ENCODE results near the gene PTPRM.

The PTPRM gene

DNA sequence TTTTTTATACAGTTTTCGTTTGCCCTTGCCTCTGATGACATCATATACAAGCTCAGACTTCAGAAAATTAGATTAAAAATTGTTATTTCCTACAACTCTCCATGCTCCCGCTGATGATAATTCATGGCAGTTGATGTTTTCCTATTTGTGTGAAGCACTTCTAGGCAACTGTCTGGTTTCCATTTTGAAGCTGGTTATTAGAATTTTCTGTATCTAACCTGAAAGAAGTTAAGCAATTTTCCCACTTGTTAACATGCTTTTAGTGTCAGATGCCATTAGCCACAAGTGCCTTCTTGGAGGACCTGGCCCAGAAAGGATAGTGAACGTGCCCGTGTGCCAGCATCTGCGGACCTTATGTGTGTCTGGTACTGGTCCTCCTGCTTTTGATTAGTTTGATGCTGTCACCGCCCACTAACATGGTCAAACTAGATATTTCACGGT lies 694.6 kb downstream of the PTPRM start:
- DNase-seq, result no peak

DNA sequence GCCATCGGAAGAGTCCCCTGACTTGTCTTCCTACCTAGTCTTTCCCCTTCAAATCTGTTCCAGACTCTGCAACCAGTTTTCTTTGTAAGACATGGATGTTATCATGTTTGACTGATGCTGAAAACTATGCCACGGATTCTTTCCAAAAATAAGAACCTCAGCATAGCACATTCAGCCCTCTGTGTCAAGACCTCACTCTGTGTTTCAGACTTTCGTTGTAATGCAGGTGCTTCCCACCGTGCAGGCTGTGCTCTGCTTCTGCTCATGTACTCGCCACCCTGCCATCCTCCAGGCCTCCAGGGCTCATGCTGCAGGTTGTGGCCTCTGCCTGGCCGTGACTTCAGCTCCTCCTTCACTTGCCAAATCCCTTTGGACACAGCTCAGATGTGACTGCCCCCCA lies 695.1 kb downstream of the PTPRM start:
- DNase-seq, result no peak

DNA sequence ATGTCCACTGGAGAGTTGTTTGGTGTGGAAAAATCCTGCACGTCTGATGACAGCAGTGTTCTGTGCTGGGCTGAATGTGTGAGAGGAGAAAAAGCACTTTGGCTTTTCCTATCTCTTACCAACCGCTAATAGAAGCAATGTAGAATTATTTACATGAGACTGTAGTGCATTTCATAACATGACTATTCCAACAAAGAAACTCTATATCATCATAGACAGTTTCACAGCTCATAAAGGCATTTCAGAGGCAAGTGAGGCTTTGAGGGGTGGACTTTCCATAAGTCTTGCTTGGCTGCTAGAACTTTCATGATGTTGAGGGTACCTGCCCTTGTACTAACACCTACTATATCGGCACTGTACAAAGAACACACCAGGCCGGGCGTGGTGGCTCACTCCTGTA lies 697.0 kb downstream of the PTPRM start:
- DNase-seq, result no peak

DNA sequence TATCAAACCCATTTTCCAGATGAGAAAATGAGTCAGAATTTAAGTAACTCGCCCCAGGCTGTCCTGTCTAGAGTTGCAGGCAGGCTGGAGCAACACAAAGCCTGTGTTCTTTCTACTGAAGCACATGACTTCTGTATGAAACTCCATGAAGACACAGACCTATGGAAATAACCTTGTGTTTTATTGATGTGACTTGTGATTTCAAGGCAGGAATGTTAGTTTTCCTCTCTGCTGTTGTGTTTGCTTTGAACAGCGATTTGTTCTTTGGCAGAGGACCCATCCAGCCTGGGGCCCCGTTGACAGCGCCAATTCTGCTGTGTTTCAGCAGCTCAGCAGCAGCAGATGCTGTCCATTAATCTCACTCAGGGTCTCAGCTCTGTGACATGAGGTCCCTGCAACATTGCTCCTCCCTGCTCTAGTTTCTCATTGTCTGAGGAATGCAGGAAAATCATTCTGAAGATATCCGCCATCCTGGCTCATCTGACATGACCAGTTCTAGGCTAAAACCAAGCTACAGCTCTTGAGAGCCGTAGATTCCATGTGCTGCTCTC lies 697.8 kb downstream of the PTPRM start:
- DNase-seq, result no peak

DNA sequence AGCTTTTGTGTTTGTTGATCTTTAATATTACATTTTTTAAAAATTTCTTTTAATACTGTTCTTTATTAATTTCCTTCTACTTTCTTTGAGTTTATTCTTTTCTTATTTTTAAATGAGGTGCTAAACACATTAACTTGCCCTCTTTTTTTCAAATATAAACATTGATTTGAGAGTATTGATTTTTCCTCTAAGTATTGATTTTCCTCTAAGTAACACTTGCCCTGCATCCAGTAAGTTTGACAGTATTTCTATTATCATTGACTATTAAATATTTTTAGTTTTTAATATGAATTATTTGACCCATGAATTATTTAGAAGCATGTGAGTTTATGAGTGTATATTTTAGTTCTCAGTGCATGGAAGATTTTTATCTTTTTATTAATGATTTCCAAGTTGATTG lies 705.1 kb downstream of the PTPRM start:
- no peak for DNase-seq

DNA sequence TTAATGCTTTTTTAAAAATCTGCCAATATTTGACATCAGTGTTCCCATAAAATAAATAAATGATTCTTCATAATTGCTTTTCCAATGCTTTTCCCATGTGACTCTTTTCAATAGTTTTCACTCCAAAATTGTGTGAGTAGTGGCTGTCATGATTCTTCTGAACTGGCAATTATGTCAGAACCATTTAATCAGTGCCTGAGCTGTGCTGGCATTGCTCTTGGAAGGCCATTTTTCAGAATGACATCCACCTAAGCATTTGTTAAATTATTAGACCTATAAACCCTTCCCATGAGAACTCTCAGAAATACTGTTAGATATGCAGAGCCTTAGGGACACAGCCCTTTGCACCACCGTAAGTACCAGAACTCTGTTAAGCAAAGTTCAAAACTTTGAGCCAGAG lies 707.3 kb downstream of the PTPRM start:
- no peak for DNase-seq

DNA sequence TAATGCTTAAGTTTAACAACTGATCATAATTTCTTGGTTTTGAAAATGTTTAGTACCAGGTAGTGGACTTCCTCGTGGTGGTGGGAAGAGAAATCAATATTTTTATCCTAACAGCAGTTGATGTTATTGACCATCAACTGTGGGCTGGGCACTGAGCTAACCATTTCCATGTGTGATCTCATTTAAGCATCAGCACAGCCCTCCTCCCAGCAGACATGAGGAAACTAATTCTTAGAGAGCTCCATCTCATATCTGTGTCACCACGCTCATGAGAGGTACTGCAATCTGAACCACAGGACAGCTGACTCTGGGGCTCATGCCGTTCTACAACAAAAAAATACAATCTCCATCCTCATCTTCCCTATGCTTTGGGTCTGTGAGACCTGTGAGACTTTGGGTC lies 709.3 kb downstream of the PTPRM start:
- no peak for DNase-seq

DNA sequence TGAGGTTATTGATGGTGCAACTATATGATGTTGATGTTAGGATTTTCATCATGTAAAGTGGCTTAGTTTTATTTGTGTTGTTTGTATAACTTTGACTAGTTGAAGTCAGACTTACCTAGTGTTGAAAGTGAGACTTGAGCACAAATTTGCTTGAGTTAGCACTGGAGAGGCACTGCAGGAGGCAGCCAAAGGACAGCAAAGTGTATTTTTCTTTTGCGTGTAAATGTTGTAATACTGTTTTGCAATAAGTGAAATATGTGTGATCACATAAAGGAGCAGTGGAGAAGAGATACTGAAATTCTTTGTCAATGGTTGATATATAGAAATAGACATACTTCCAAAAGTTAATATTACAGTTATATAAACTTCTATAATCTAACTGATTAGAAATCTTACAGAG lies 710.2 kb downstream of the PTPRM start:
- DNase-seq, result no peak

DNA sequence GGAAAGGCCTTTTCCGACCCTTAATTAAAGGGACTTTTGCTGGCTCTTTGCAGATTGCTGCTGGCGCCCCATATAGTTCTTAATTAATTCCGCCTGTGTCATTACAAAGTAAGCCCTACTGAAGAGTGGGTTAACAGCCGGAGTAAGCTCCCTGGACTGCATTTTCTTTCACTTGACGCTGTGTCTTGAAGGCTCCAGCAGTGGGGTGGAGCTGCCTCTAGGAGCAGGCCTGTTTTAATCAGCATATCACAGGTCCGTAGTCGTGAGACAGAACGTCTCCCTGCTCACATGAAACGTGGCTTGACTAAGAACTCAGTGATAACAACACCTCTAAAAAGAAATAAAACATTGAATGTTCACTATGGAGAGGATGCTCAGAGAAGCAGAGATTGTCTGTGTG lies 712.2 kb downstream of the PTPRM start:
- no peak for DNase-seq

DNA sequence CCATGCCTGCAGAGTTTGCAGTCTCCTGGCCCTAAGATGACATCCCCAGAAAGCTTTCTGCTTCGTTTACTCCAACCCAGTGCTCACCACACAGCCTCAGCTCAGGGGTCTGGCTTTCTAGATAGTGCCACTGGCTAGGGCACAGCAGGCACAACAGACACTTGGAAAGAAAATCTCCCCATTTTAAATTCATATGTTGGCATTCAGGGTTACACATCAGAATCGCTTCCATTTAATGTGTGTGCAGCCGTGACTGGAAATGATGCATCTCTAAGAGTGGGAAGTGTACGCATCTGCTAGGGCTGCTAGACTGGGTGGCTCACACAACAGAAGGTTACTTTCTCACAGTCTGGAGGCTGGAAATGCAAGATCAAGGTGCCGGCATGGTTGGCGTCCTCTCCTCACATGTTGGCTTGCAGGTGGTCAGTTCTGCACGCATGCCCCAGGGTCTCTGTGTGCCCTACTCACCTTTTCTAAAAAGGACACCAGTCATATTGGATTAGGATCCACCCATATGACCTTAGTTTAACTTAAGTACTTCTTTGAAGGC lies 712.7 kb downstream of the PTPRM start:
- no peak for DNase-seq

DNA sequence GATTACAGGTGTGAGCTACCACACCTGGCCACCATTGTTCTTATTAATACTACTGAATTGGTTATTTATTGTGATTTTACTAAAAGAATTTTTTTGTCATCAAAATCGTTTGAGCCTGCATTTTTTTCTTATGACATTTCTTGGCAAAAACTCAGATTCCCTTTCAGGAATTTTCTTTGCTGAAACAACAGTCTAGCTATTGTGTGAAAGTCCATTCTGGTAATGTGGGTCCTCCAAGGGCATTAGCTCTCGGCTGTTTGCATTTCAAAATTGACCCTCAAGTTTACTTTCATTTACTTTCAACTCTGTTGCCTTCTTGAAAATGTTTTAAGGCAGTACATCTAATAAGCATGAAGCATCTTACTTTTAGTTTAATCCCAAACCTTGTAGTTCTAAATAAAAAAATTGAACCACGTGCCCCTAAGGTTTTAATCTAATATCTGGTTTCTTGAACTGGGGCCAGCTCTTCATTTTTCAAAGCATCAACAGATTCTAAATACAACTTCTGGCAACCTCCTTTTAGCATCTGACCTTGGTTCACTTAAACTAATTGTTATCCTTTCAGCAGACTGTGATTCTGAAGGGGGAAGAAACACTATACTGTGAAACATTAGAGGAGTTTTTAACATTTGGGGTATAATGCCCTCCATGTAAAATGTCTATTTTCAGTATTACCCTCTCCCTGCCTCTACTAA lies 716.9 kb downstream of the PTPRM start:
- DNase-seq, result no peak

DNA sequence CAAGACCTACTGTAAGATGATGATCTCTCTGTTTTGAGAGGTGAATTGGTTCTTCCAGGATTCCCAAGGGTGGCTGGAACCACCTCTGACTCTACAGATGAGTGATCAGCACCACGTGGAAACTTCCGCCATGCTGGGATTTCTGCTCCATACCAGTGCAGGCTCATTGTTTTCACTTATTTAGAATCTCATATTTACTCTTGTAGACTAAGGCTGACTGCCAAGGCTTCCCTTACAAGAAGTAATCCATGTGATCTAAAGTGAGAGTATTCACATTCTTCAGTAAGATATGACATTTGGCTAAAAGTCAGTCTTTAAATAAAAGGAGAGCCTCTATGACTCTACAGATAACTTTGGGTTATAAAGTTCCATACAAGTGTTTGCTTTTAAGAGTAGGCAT lies 719.2 kb downstream of the PTPRM start:
- no peak for DNase-seq

DNA sequence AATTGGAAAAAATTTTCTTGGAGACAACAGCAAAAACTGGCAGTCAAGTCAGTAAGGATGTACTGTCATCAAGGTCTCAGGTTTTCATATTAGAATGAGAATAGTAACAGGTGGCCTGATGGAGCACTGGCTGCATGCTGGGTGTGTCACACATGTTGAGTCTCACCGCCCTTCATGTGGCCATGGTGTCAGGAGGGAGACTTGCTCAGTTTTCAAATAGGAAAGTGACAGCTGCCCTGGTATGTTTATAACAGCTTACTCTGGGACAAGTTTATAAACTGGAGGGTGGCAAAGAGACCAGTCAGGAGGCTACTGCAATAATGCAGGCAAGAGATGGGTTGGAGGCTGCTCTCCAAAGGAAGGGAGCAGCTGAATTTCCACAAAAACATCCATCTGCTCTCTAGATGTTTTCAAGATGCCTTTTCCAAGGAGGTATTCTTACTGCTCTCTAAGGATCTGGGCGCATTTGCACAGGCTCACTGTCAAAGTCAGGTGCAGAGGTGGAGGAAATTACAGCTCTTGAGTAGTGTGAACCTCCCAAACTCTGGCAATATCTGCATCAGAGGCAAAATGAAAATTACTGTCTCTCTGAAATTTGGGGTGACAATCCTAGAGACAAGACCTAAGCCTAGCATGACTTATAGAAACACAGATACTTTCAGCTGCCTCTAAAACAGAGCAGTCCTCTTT lies 720.2 kb downstream of the PTPRM start:
- DNase-seq, result no peak

DNA sequence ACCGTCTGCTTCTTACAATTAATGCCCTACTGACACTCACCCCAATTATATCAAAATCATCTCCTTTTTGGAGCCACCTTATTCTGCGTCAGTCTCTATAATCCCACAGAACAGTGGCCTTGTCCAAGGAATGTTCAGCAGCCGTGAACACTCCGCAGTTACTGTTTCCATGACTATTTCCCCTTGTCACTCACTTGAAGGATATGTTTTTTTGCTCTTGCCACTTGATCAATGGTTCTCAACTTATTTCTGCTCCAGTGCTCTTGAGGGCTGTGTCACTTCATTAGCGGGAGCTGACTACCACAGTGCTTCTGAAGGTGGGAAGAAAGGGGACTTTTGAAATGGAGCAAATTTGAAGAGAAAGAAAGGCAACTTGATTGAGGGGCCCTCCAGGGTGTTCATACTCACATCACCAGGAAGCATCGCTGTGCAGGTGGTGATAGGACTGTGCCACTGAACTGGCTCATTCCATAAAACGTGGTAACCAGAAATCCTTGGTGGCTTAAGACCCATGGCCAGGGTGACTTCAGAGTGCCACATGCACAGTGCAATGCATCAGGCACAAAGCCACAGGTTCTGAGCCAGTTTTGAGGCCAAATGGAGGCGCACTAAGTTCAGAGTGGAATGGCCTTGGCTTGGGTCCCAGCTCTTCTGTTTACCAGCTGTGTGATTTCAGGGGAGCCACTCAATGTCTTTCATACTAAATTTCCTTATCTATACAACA lies 721.5 kb downstream of the PTPRM start:
- DNase-seq, result no peak

DNA sequence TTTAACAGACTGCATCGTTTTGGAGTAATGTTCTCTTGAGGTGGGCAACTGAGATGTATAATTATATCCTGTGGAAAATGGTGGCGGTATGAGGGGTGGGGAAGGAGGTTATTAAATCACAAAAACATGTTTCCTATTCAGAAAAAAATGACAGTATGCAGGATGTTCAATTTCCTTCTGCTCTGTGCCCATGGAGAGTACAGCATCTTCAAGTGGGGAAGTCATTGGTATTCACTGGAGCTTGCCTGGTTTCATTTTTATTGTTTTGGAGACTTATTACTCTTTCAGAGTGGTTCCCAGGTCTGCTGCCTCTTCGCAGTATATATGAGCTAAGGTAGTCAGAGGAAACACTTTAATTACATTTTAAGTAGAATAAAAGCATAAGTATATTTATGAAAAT lies 723.3 kb downstream of the PTPRM start:
- DNase-seq, result no peak

DNA sequence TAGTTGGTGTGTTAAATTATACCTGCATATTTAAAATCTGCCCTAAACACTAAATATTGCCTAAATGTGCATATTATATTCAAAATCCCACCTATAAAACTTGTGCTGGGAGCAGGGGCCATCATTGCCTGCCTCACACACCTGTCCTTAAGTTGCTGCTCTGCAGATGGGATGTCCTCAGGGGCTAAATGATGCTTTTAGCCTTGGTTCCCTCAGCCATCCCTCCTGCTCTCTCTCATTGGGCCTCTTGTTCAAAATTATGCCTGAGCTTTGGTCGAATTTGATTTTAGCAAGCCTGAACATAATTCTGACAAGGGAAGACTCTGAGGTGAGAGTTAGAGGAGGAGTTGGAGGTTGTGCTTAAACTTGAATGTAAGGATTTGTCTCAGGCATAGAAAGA lies 723.8 kb downstream of the PTPRM start:
- DNase-seq, result no peak

DNA sequence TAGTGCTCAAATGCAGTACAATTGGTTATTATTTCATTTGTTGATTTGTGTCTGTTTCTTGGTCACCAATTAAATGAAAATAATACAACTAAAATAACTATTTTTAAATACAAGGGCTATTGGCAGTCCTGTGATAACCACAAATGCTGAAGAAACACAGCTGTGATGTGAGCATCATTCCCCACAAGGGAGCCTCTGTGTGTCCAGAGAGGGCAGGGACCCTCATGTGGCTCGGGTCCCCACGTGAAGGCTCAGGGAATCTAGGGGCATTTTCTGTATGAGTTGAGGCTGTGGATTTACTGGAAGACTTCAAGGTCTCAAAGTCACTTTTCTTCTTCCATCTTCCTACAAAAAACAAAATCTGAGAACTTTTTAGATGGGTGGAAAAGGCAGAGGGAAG lies 726.1 kb downstream of the PTPRM start:
- DNase-seq, result no peak

DNA sequence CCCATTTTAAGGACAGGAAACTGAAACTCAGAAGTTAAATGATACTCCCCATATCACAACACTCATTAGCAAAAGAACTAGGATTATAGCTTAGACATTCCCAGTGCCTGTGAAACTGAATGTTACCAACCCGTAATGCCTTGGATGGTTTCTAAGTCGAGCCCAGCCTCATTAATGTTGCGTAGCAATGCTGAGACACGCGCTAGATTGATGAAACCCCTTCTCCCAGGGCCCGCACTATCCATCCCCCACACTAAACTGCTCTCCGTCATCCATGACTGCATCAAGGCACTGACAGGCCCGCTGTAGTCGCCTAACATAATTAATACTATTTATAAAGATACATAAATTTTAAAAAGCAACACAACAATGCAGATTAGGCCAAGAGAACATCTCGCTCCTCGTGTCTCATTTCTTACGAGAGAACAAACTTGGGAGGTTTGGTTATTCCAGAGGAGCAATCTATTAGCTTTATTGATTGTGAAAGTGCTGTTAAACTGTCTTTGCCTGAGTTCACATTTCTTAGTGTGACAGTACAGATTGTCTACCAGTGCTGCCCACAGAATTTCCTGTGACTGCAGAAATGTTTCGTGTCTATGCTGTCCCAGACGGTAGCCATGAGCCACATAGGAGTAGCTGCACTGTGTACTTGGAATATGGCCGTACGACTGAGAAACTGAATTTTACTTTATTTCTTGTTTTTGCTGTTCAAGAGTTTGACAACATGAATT lies 729.9 kb downstream of the PTPRM start:
- no peak for DNase-seq

DNA sequence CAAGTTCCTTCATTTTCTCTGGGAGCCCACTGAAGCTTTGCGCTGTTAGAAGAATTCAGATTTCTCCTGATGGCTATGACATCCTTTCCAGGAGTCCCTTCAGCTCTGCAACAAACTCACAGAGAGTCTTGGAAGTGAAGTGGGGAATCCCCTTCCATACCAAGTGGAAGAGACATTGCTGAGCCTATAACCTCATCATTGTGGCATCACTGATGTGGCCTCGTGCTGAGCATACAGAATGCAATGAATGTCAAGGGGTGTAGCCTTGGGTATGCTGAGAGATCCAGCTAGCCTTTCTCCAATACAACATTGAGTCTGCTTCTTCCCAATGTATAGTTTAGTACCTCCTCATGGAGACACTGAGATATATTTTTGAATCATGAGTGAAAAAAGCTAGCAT lies 731.1 kb downstream of the PTPRM start:
- no peak for DNase-seq

DNA sequence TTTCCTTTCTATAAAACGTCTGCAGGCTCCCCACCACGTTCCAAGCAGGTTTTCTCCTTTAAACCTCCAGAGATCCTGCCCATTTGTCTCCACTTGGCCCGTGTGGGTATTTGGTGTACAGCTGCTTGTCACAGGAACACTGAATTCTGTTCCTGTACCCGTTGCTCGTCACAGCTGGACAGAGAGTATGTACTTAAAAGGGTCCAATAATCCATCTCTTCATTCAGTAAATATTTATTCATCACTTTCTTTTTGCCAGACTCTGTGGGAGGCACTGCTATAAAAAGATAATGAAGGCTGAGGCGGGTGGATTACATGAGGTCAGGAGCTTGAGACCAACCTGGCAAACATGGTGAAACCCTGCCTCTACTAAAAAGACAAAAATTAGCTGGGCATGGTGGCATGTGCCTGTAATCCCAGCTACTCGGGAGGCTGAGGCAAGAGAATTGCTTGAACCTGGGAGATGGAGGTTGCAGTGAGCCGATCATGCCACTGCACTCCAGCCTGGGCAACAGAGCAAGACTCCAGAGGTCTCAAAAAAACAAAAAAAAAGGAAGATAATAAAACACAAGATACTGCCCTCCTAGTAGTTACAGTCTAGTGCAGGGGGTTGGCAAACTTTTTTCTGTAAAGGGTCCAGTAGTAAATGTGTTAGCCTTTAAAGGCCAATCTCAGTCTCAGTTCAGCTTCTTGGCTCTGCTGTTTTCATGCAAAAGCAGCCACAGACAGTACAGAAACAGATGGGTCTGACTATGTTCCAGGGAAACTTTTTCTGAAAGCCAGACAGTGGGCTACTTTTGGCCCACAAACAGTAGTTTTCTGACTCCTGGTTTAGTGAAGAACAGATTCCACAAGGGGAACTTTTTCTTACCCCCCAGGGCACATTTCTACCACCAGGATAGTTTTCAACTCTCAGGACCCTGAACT lies 732.2 kb downstream of the PTPRM start:
- peak; percentile 90 for DNase-seq

DNA sequence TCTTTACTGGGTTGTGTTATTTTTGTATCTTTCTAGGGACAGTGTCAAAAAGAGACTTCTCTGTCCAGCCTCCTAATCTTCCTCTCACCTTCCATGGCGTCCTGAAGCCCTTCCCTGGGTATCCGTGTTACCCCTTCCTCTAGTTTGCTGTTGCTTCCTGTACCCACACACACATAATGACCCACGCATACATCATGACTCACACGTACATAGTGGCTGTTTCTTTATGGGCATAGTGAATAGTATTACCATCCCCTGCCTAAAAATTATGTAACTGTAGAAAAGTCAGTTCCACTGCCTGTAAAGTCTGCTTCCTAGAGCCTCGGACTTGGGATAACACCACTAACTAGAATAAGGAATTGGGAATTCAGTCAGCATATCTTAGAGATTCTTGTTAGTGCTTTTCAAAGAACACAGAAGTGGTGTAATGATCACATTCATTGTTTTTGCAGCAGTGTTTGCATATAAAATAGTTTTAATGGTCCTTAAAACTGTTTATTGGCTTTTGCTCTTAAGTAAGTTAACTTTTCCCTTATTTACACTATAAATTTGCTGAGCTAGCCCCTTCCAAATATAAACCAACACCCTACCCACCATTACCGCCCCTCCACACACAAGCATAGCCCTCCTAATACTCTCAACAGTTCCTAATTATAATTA lies 733.8 kb downstream of the PTPRM start:
- peak; percentile 5 for DNase-seq

Data from NCI-H345 (cell line).